Large intestine (tissue), 3 donors: ENCODE data around the gene ABCA13. TPM values are rescaled to one million over a fixed set of nuclear protein-coding genes. Genes with fewer than 3 reads are reported as not detected.

Experiments used
- DNase-seq, 2 donors: peaks; one replicate each; pipeline versions ENCODE4 v3.0.0 to v3.0.0-alpha.2; 2013
- H3K27ac ChIP-seq: one replicate; pipeline ENCODE4 v1.5.1; 2013; ENCODE audit warnings: low read length
- H3K27me3 ChIP-seq: 2 replicates; pipeline ENCODE4 v1.6.1; 2013; ENCODE audit warnings: low read length; ENCODE audit not compliant: control insufficient read depth, insufficient read depth
- H3K36me3 ChIP-seq: 2 replicates; pipeline ENCODE4 v1.6.1; 2013; ENCODE audit warnings: low read length; ENCODE audit not compliant: control insufficient read depth, insufficient read depth
- H3K4me1 ChIP-seq: one replicate; pipeline ENCODE4 v1.6.1; 2013; ENCODE audit warnings: low read length; ENCODE audit not compliant: control insufficient read depth, insufficient read depth
- H3K4me3 ChIP-seq: one replicate; pipeline ENCODE4 v1.5.1; 2013; ENCODE audit warnings: low read length
- H3K9me3 ChIP-seq: one replicate; pipeline ENCODE4 v1.6.1; 2013; ENCODE audit warnings: mild to moderate bottlenecking, low read depth, low read length, moderate library complexity; ENCODE audit not compliant: control insufficient read depth
- WGBS: methylation state at CpG from one replicate; pipeline ENCODE4 v1.1.5; 2013; ENCODE audit warnings: low lambda C conversion rate; ENCODE audit not compliant: insufficient coverage; 5-methylcytosine and 5-hydroxymethylcytosine counted together
- polyA plus RNA-seq: library from polyadenylated mRNA; unstranded; fragments of 120-200 nt; gene quantifications from one replicate; pipeline ENCODE4 v1.2.1, GENCODE V29; 2013

The ABCA13 gene
- polyA plus RNA-seq, 1 donor: 0.28 TPM

DNA sequence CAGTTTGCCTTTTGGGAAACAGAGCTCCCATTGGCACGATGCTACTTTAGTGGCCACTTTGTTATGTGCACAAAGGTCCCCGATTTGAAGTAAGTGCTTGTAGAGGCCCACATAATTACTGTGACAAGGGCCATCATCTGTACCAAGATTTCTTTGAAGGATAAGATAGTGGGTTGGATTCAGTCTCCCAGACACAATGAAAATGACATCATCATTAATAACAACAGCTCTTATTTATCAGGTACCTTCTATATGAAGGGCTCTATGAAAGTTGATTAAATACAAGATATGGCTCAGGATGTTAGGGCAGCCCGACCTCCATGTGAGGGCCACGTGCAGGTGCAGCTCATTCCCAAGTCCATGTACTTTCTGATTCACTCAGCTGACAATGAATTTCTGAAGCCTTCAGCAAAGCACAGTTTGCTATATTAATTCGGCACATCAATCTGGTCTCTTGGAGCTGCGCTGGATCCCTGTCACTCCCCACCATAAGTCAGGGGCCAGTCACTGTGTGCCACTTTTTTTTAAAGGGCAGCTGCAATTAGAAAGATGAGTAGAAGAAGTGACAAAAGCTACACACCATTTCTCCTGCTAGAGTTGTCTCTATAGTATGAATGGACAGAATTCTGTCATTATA lies 140.3 kb downstream of the ABCA13 start:
- no peak for DNase-seq
- no peaks in the 10 kb centered on the region for H3K9me3 ChIP-seq
- no peaks in the 10 kb centered on the region for H3K27me3 ChIP-seq
- 80% methylated on average over 1 of the region's 6 CpGs for WGBS
- H3K4me1 ChIP-seq: no peaks in the 10 kb centered on the region
- H3K4me3 ChIP-seq: no peak overlapping the region
- H3K27ac ChIP-seq: no peak overlapping the region
- no peaks in the 10 kb centered on the region for H3K36me3 ChIP-seq

DNA sequence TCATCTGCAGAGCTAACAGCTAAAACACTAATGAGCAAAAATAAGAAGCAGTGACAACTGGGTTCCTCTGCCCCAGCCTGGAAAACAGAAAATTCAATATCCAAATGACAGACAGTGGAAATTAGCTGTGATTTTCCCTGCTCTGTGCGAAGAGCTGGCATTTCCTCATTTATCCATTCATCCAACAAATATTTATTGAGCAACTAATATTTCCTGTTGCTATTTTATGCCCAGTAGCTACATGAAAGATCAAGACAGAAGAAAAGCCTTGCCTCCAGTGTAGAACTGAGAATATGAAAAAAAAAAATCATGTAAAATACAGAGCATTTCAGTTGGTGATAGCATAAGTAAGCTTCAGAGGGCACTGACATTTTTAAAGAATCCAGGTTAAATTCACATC lies 140.9 kb downstream of the ABCA13 start:
- Histone ChIP-seq H3K27ac (no peak overlapping the region), H3K4me1 (no peaks in the 10 kb centered on the region), H3K4me3 (no peak overlapping the region), H3K27me3 (no peaks in the 10 kb centered on the region), H3K9me3 (no peaks in the 10 kb centered on the region), H3K36me3 (no peaks in the 10 kb centered on the region)
- DNase-seq: no peak
- no CpG with 5 or more reads among the region's 1 CpG for WGBS

DNA sequence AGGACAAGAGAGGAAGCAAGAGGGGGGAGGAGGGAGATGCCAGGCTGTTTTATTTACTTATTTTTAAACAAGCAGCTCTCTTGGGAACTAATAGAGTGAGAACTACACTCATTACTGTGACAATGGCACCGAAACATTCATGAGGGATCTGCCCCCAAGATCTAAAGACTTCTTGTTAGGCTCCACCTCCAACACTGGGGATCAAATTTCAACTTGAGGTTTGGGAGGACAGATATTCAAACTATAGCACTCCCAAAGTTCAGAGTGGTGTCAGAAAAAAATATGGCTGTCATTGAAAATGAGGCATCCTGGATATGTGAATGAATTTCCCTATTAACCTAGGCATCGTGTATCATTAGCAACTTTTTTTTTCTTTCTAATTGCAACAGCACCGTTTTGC lies 145.5 kb downstream of the ABCA13 start:
- 100% methylated on average over 1 of the region's 3 CpGs for WGBS
- no peaks in the 10 kb centered on the region for H3K36me3 ChIP-seq
- H3K9me3 ChIP-seq: no peaks in the 10 kb centered on the region
- no peak overlapping the region for H3K27ac ChIP-seq
- H3K4me3 ChIP-seq: no peak overlapping the region
- no peaks in the 10 kb centered on the region for H3K4me1 ChIP-seq
- no peaks in the 10 kb centered on the region for H3K27me3 ChIP-seq
- DNase-seq: no peak

DNA sequence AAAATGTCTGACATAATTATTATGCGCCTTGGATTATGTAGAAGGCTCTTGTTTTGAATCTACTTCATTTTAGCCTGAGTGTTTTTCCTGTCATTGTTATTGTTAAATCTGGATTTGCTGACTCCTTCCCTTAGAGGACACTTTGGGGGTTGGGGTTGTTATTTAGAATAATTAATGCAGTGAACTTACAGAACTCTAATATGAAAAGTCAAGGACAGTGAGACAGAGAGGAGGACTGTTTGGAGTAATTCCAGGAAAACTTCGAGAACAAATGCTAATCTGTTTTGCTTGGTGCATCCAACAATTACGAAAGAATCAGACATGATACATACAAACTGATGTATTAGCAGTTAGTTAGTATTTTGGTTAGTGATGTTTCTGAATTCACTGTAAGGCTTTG lies 146.1 kb downstream of the ABCA13 start:
- no peak for DNase-seq
- no peak overlapping the region for H3K27ac ChIP-seq
- no peaks in the 10 kb centered on the region for H3K36me3 ChIP-seq
- H3K27me3 ChIP-seq: no peaks in the 10 kb centered on the region
- no peaks in the 10 kb centered on the region for H3K9me3 ChIP-seq
- no peaks in the 10 kb centered on the region for H3K4me1 ChIP-seq
- no peak overlapping the region for H3K4me3 ChIP-seq
- 60% methylated on average over 1 of the region's 3 CpGs for WGBS

DNA sequence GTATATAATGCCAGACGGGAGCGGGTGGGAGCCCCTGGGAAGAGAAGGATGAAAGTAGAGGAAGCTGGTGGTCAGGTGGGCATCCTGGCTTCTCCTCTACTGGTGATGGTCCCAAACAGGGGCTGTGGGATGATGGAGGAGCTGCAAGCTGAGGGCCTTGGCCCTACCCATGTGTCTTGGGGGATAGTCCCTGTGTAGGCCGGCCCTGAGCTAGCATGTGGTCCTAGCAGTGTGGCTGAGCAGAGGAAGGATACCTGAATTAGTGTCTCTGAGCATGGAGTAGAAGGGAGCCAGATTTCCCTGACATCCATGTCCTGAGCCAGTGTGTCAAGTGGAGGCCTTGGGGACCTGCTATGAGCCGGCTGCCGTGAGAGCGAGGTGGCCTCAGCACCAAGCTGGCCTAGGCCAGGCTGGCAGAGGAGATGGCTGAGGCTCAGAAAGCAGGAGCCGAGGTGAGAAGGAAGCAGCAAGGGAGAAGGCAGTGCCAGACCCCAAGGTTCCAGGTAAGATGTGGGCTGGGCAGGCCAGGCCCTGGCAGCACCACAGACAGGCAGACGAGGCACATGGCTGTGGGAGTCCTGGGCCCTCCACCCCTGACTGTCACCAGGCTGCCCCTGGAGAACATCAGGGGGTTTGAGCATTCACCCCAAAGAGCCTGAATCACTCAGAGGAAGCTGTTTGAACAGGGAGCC lies 150.2 kb downstream of the ABCA13 start:
- Histone ChIP-seq H3K27ac (no peak overlapping the region), H3K27me3 (no peaks in the 10 kb centered on the region), H3K36me3 (no peaks in the 10 kb centered on the region), H3K4me3 (no peak overlapping the region), H3K9me3 (no peaks in the 10 kb centered on the region), H3K4me1 (no peaks in the 10 kb centered on the region)
- WGBS: no CpG with 5 or more reads among the region's 8 CpGs
- DNase-seq: no peak

DNA sequence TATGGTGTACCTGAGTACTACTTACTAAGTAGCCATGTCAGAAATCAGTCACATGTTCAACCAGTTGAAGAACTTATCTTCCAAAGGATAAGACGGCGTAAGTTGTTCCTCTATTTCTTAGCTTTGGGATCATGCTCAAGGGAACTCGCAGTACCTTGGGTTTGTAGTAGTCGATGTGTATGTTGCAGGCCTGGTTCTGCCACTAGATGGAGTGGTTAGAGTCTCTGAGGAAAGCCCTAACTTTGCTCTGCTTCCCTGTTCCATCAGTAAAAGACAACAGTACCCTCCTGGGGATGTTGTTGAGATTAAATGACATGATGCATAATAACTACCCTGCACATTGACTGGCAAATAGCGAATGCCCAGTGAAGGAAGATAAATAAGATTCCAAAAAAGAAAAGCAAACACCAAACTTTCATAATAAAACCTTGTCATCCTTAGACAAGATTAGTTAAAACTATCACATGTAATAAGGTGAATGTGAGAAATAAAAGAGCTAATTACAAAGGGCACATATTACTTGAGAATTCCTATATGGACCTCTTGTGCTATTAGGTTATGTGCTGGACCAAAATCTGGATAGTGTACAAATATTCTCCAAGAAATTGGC lies 165.9 kb downstream of the ABCA13 start:
- H3K4me1 ChIP-seq: no peaks in the 10 kb centered on the region
- H3K27me3 ChIP-seq: no peaks in the 10 kb centered on the region
- no peak overlapping the region for H3K4me3 ChIP-seq
- DNase-seq: no peak
- H3K9me3 ChIP-seq: no peaks in the 10 kb centered on the region
- H3K27ac ChIP-seq: no peak overlapping the region
- H3K36me3 ChIP-seq: no peaks in the 10 kb centered on the region
- no CpG with 5 or more reads among the region's 5 CpGs for WGBS

DNA sequence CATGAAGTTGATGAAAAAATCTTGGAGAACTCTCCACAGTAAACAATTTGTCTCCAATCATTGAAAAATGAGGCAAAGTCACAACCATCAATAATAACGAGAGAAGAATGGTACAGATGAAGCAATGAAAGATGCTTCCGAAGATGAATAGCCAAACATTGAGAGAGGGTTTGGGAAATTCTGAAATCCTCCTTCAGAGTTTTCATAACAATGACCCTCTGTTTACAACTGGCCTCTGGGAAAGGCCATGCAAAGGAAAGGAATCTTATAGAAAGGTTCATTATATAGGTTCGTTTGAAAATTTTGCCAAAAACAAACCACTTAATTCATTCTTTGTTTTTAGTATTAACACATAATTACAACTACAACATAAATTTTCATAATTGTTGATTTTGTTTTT lies 166.5 kb downstream of the ABCA13 start:
- Histone ChIP-seq H3K36me3 (no peaks in the 10 kb centered on the region), H3K9me3 (no peaks in the 10 kb centered on the region), H3K27me3 (no peaks in the 10 kb centered on the region), H3K4me3 (no peak overlapping the region), H3K27ac (no peak overlapping the region), H3K4me1 (no peaks in the 10 kb centered on the region)
- whole genome bisulfite sequencing: 86% methylated on average over 1 of the region's 3 CpGs
- no peak for DNase-seq

DNA sequence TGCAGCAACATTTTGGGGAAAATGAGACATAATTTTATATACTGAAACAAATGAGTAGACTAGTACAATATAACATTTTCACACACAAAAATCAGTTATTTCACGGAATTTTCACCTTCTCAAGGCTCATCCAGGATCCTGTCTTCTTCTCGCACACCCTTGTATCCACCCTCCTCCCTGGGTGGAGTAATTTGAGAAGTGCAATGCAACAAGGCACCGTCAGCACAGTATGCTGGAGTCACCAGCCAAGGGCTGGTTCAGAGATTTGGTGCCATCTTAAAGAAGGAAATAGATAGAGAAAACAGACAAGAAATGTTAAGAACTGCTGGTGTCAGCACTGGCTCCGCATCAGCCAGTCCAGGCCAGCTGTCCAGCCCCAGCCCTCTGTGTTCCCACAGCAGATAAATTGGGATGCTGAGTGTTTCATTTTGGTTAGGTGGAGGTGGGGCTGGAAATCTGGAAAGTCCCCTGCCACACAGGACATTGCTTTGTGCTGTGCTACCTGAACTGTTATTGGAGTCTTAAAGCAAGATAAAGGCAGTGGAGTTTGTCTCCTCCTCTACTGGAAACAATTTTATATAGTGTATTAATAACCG lies 176.1 kb downstream of the ABCA13 start:
- no peaks in the 10 kb centered on the region for H3K9me3 ChIP-seq
- no peaks in the 10 kb centered on the region for H3K27me3 ChIP-seq
- H3K4me3 ChIP-seq: no peak overlapping the region
- no peak overlapping the region for H3K27ac ChIP-seq
- DNase-seq: no peak
- no peaks in the 10 kb centered on the region for H3K4me1 ChIP-seq
- H3K36me3 ChIP-seq: no peaks in the 10 kb centered on the region
- 67% methylated on average over 1 of the region's 5 CpGs for WGBS

DNA sequence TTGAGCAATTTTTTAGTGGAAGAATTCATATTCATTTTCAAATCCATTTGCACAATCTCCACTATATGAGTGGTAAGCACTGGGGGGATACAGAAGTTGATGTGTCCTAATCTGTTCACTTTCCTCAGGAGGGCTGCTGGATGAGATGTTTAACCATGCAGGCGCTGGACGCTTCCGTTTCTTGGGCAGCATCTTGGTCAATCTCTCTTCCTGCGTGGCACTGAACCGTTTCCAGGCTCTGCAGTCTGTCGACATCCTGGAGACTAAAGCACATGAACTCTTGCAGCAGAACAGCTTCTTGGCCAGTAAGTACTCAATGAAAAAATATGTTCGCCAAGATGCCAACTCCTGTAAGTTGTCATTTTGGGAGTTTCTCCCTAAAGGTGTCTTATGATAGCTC lies 179.3 kb downstream of the ABCA13 start:
- Histone ChIP-seq H3K27ac (no peak overlapping the region), H3K27me3 (no peaks in the 10 kb centered on the region), H3K4me1 (no peaks in the 10 kb centered on the region), H3K36me3 (no peaks in the 10 kb centered on the region), H3K9me3 (no peaks in the 10 kb centered on the region), H3K4me3 (no peak overlapping the region)
- WGBS: 100% methylated on average over 1 of the region's 7 CpGs
- DNase-seq: no peak

DNA sequence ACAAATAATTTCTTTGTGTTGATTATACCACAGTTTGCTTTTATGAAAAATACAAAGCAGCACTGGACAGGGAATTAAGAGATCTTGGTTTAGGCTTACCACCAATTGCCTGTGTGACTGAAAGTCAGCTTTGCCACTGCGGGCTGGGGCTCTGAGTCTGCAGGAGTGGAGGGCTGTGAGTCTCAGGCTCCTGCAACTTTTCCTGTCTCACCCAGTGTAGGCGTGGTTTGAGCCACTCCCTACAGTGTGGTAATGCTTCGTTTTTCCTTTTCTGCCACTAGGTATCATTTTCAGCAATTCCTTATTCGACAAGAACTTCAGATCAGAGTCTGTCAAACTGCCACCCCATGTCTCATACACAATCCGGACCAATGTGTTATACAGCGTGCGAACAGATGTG lies 180.6 kb downstream of the ABCA13 start:
- 94% methylated on average over 3 of the region's 7 CpGs for WGBS
- no peak overlapping the region for H3K27ac ChIP-seq
- DNase-seq: no peak

More for the DNA sequence above, 180.6 kb downstream of the ABCA13 start:
- Histone ChIP-seq H3K4me3 (no peak overlapping the region), H3K27me3 (no peaks in the 10 kb centered on the region), H3K36me3 (no peaks in the 10 kb centered on the region), H3K4me1 (no peaks in the 10 kb centered on the region), H3K9me3 (no peaks in the 10 kb centered on the region)
